HUES48 (cell line): ENCODE results near the gene GPHA2.

Experiments
- H3K27ac ChIP-seq: one replicate; pipeline ENCODE4 v1.7.0; 2013; ENCODE audit warnings: low read depth, low read length, inconsistent platforms
- H3K27me3 ChIP-seq: 2 replicates; pipeline ENCODE4 v1.6.1; 2013; ENCODE audit warnings: mild to moderate bottlenecking, low read length; ENCODE audit not compliant: control insufficient read depth, insufficient read depth
- H3K36me3 ChIP-seq: 2 replicates; pipeline ENCODE4 v1.6.1; 2013; ENCODE audit warnings: low read length; ENCODE audit not compliant: control insufficient read depth, insufficient read depth
- H3K4me1 ChIP-seq: 2 replicates; pipeline ENCODE4 v1.6.1; 2013; ENCODE audit warnings: mild to moderate bottlenecking, low read length; ENCODE audit not compliant: control insufficient read depth, insufficient read depth
- H3K4me3 ChIP-seq: 2 replicates; pipeline ENCODE4 v1.5.1; 2013; ENCODE audit warnings: mild to moderate bottlenecking, low read depth, low read length
- H3K9ac ChIP-seq: 2 replicates; pipeline ENCODE4 v1.6.1; 2013; ENCODE audit warnings: mild to moderate bottlenecking, low read depth, low read length, moderate library complexity
- H3K9me3 ChIP-seq: 2 replicates; pipeline ENCODE4 v1.6.1; 2013; ENCODE audit warnings: low read length; ENCODE audit not compliant: control insufficient read depth, insufficient read depth

Gene GPHA2

DNA sequence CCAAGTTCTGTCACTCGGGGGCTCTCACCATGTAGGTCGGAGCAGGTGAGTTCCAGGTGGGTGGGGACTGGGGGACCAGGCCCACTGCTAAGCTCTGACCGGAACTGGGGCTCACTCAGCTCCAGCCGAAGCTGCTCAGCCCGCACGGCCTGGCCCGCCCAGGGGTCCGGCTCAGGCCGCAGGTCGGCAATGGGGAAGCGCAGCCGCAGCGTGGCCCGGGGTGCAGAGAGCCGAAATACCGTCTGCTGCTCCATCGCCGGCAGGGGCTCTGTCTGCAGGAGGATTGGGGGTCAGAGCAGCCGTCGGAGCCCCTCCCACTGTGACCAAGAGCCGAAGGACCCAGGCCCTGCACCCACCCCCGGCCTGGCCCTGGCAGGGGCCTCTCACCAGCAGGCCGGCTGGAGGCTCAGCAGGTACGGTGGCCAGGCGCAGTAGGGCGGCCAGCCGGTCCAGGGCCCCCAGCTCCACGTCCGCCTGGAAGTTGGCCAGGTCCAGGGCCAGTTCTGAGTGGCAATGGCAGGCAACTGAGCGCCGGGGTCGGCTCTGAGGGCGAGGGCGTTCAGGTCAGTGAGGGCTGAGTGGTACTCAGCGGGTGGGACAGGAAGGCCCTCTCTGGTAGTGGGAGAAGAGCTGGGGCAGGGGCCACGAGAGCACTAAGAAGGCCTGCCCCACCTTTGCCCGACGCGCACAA, 25.9 kb downstream of the GPHA2 start:
- H3K9ac ChIP-seq = no peak overlapping the region
- H3K4me1 ChIP-seq = no peaks in the 10 kb centered on the region

DNA sequence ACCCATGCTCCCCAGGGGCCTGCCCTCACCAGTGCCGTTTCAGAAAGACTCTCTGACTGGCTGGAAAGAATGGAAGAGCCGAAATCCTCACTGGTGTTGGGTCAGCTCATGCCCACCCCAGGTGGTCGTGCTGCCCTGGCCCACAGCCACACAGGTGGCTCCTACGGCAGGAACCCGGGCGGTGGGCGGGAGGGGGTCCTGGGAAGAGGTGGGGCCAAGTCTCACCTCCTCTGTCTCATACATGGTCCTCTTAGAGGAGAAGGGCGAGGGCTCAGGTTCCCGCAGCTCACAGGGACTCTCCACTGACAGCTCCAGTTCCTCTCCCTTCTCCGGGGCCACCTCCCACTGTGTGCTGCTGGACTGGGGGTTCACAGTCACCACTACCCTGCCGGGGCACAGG, 26.9 kb downstream of the GPHA2 start:
- H3K36me3 ChIP-seq = peaks cover 77% of the 10 kb centered on the region
- H3K27me3 ChIP-seq = no peaks in the 10 kb centered on the region
- no peak overlapping the region for H3K4me3 ChIP-seq

More for the DNA sequence above, 25.9 kb downstream of the GPHA2 start:
- H3K36me3 ChIP-seq = peaks cover 81% of the 10 kb centered on the region
- no peaks in the 10 kb centered on the region for H3K9me3 ChIP-seq
- no peaks in the 10 kb centered on the region for H3K27me3 ChIP-seq
- H3K4me3 ChIP-seq = no peak overlapping the region
- no peak overlapping the region for H3K27ac ChIP-seq

DNA sequence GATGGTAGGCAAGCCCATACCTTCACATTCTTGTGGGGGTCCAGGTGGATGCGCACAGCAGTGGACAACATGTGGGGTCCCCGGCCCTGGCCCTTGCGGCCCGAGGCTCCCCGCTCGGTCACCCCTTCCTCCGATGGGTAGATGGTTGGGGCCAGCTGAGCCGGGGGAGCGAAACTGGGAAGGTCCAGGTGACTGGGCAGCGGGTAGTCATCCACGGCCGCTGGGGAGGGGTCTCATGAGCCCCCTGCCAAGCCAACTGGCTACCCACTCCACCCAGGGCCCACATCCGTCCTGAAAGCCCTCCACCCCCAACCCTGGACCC, 29.4 kb downstream of the GPHA2 start:
- Histone ChIP-seq H3K4me1 (no peaks in the 10 kb centered on the region), H3K36me3 (peaks cover 68% of the 10 kb centered on the region), H3K9ac (no peak overlapping the region), H3K9me3 (no peaks in the 10 kb centered on the region), H3K27me3 (no peaks in the 10 kb centered on the region), H3K27ac (no peak overlapping the region), H3K4me3 (no peak overlapping the region)

More for the DNA sequence above, 26.9 kb downstream of the GPHA2 start:
- Histone ChIP-seq H3K4me1 (no peaks in the 10 kb centered on the region), H3K9ac (no peak overlapping the region), H3K9me3 (no peaks in the 10 kb centered on the region), H3K27ac (no peak overlapping the region)

DNA sequence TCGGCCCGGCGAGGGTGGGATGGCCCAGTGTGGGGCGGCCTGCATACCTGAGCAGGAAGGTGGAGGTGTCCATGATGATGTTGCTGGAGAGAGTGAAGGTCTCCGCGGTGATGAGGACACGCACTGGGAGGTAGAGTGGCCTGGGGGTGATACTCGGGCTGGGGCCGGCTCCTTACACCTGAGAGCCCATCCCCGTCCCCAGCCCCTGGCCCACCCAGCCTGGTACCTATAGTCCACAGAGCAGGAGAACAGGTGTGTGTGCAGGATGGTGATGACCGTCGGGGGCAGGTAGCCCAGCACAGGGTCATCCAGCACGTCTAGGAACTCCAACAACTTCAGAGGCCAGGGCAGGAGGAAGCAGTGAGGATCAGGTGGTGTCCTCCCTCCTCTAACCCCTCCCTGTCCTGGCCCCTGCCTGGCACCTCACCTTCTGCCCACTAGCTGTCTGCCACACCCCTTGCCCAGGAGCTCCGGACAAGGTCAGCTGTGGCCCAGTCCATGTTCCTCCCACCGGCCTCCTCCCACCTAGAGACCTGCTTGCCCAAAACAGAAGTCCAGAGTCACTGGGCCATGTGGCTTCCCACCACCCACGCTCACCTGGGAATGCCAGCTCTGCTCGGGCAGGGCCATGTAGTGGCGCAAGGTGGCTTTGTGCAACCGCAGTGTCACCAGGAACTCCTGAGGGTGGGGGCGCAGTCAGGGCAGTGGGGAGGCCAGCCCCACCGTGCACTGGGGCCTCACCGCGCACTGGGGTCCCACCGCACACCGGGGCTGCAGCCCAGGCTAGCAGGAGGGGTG, 30.0 kb downstream of the GPHA2 start:
- Histone ChIP-seq H3K9ac (no peak overlapping the region), H3K27ac (no peak overlapping the region), H3K27me3 (no peaks in the 10 kb centered on the region), H3K4me1 (no peaks in the 10 kb centered on the region), H3K36me3 (peaks cover 65% of the 10 kb centered on the region), H3K9me3 (no peaks in the 10 kb centered on the region), H3K4me3 (no peak overlapping the region)

DNA sequence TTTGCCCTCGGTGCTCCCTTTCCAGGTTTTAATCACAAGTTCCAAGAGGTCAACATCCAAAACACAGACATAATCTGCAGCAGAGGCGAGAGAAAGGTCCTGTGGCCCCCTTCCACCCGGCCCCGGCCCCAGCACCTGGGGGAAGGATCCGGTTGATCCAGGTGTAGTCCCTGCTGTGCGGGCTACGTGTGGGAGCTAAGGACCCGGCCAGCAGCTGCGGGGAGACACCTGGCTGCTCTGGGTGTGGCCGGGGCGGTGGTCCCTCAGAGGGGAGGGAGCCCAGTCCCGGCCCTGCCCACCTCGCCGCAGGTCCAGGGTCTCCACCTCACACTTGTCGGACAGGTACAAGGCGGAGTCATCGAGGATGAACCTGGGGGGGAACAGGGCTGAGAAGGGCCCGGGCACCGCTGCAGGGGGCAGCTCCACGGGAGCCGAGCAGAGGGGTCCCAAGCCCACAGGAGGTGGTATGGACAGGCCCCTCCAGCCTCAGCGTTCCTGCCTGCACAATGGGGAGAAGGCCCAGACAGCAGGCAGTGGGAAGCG, 32.3 kb downstream of the GPHA2 start:
- H3K27ac ChIP-seq = no peak overlapping the region
- H3K36me3 ChIP-seq = peaks cover 55% of the 10 kb centered on the region

DNA sequence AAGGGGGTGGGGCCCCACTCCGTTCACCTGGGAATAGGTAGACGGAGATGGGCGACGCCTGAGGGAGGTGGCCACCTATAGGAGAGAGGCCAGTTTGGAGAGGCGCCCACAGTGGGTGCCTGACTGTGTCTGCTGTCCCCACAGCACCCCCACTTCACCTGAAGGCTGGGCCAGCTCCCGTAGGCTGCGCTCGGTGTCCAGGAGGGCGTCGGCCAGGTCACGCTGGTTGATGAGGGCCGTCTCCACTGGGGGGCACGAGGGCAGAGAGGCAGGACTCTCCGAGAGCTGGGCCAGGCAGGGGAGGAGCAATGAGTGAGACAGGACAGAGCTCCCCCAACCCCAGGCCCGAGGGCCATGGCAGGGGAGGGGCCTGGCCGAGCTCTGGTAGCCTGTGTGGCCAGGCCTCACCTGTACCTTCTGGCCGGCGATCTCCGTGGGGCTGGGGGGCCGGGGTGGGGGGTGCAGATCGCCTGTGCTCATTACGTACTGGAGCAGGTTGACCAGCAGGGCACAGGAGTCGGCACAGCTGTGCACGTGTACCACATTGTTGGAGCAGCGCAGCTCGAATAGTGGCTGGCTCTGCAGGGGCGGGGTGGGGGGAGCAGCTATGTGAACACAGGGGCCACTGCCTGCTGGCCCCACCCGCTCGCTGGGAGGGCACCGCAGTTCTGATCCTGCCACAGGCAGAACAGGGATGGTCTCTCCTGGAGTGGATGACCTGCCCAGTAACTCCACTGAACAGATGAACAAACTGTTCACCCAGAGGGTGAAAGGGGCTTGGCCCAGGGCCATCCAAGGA, 33.4 kb downstream of the GPHA2 start:
- Histone ChIP-seq H3K9ac (no peak overlapping the region), H3K4me1 (no peaks in the 10 kb centered on the region), H3K36me3 (peaks cover 59% of the 10 kb centered on the region), H3K27me3 (no peaks in the 10 kb centered on the region), H3K9me3 (no peaks in the 10 kb centered on the region), H3K4me3 (no peak overlapping the region), H3K27ac (no peak overlapping the region)

More for the DNA sequence above, 32.3 kb downstream of the GPHA2 start:
- no peaks in the 10 kb centered on the region for H3K9me3 ChIP-seq
- no peaks in the 10 kb centered on the region for H3K4me1 ChIP-seq
- no peak overlapping the region for H3K9ac ChIP-seq
- no peaks in the 10 kb centered on the region for H3K27me3 ChIP-seq
- H3K4me3 ChIP-seq = no peak overlapping the region

DNA sequence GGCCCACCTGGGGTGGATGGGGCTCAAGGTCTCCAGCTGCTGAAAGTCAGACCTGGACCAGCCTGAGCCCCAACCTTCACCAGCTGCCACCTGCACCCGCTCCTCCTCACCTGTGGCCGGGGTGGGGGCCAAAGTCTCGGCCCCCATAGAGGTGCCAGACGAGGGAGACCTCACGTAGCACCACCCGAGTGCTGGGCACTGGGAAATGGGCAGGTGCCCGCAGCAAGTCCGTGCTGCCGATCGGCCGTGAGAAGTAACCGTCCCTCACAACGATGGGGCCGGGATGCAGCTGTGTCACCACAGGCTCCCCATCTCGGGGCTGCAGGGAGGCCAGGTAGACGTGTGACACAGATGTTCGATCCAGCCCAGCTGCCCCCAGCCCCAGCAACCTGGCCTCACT, 34.9 kb downstream of the GPHA2 start:
- Histone ChIP-seq H3K27ac (no peak overlapping the region), H3K27me3 (no peaks in the 10 kb centered on the region), H3K4me1 (no peaks in the 10 kb centered on the region), H3K36me3 (peaks cover 47% of the 10 kb centered on the region), H3K9ac (no peak overlapping the region), H3K9me3 (no peaks in the 10 kb centered on the region), H3K4me3 (no peak overlapping the region)

DNA sequence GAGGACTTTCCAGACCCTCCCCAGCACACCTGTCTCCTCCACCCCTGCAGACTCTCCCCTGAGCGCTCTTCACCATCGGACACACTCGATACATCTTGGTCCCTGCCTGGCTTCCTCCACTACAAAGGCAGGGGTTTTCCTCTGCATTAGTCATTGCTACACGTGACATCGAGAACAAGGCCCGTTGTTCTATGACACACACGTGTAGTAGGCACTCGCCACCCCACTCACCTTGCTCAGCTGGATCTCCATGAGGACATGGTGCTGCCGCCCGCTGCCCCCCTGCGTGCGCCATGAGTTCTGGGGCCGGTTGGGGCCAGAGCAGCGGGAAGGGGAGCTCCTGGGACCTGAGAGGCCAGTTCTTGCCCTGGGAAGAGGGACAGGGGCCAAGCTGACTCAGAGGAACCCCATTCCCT, 35.4 kb downstream of the GPHA2 start:
- Histone ChIP-seq H3K4me1 (no peaks in the 10 kb centered on the region), H3K4me3 (no peak overlapping the region), H3K27ac (no peak overlapping the region), H3K9me3 (no peaks in the 10 kb centered on the region), H3K9ac (no peak overlapping the region), H3K27me3 (no peaks in the 10 kb centered on the region), H3K36me3 (peaks cover 42% of the 10 kb centered on the region)

DNA sequence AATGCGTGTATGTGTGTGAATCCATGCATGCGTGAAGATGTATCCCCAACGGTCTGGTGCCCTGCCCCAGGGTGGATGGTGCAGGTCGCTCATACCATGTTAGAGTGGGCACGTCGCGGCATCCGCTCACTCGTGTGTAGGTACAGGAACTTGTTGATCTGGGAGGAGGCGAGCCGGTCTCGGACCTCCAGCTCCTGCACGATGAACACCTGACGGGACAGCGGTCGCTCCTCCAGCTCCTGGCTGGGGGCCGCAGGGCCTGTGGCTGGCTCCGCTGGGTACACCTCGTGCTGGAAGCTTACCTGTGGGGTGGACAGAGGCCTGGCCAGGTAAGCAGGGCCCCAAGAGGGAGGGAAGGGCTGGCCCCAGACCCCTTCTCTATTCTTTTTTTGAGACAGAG, 37.2 kb downstream of the GPHA2 start:
- no peaks in the 10 kb centered on the region for H3K4me1 ChIP-seq
- H3K4me3 ChIP-seq = no peak overlapping the region
- H3K9ac ChIP-seq = no peak overlapping the region
- H3K36me3 ChIP-seq = peaks cover 45% of the 10 kb centered on the region
- no peaks in the 10 kb centered on the region for H3K27me3 ChIP-seq
- H3K27ac ChIP-seq = no peak overlapping the region
- no peaks in the 10 kb centered on the region for H3K9me3 ChIP-seq

DNA sequence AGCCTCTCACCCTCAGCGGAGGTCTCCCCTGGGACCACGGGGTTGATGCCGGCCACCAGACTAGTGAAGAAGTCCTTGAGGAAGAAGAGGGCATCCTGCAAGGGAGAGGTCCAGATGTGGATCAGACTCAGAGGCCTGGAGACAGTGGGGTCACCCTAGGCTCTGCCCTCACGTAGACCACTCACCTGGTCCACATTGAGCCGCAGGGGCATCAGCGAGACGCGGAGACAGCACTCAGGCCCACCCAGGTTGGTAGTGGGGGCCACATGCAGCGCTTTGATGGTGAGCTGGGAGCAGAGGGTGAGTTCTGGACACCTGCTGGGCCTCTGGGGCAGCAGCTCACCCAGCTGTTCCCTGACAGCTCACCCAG, 37.6 kb downstream of the GPHA2 start:
- Histone ChIP-seq H3K4me3 (no peak overlapping the region), H3K27ac (no peak overlapping the region), H3K9me3 (no peaks in the 10 kb centered on the region), H3K27me3 (no peaks in the 10 kb centered on the region), H3K36me3 (peaks cover 43% of the 10 kb centered on the region), H3K9ac (no peak overlapping the region), H3K4me1 (no peaks in the 10 kb centered on the region)
